GM12878 (cell line): ENCODE data around the gene OSCP1. TPM values are rescaled to one million over a fixed set of nuclear protein-coding genes. Genes with fewer than 3 reads are reported as not detected.

Experiments
- ATAC-seq: fragments of 200-7000 bp; cut with Tn5 transposase; 3 replicates; pipeline ENCODE4 v1.9.1; 2020; ENCODE audit warnings: mild to moderate bottlenecking, moderate library complexity
- BruUV-seq: library from RNA; stranded (reverse); fragments of 400-500 nt; replicated peaks from 2 replicates; lab custom pipeline; 2021; lab: Mats Ljungman, UMichigan
- CTCF ChIA-PET: fragments of 300-600 bp; sonication (Branson Sonifier 250); formaldehyde crosslinking; extraction: SDS; loops from one replicate; lab custom pipeline; 2021; ENCODE audit warnings: inconsistent platforms; lab: Yijun Ruan, JAX
- POLR2A ChIA-PET: fragments of 350-600 bp; formaldehyde crosslinking; extraction: SDS; loops from one replicate; lab custom pipeline; 2021; ENCODE audit warnings: inconsistent platforms; lab: Charles Lee
- RAD21 ChIA-PET: fragments of 300-600 bp; sonication (Branson Sonifier 250); formaldehyde crosslinking; loops from one replicate; lab custom pipeline; 2023; ENCODE audit warnings: antibody characterized with exemption; ENCODE audit not compliant: unreplicated experiment; lab: Charles Lee
- SMC1A ChIA-PET: fragments of 300-600 bp; sonication (Branson Sonifier 250); formaldehyde crosslinking; loops from one replicate; lab custom pipeline; 2023; ENCODE audit not compliant: unreplicated experiment, uncharacterized antibody; lab: Charles Lee
- DNase-seq: peaks from one replicate; pipeline ENCODE4 v3.0.0-alpha.2; 2011; ENCODE audit warnings: low read depth, low spot score
- FAIRE-seq: peaks from 3 replicates; lab custom pipeline; 2011; peaks lifted over from hg19 to GRCh38; lab: Jason Lieb, UNC
- H2AFZ ChIP-seq: 2 replicates; pipeline ENCODE4 v1.6.0; 2011; ENCODE audit warnings: low read depth, low read length, control low read depth; ENCODE audit not compliant: control insufficient read depth
- H3K27ac ChIP-seq: 2 replicates; pipeline ENCODE4 v1.5.1; 2011; ENCODE audit warnings: control low read depth; ENCODE audit not compliant: control insufficient read depth, insufficient read depth
- H3K27me3 ChIP-seq, 2 experiments: replicated peaks in 1 of 2; 2 replicates each; pipeline versions ENCODE4 v1.6.0 to v1.6.1; 2011; ENCODE audit warnings: low read length in 1 of 2; ENCODE audit not compliant: control insufficient read depth in 2 of 2, insufficient read depth in 2 of 2
- H3K36me3 ChIP-seq, 2 experiments: 2 replicates each; pipeline ENCODE4 v1.5.1; 2011; ENCODE audit warnings: low read length in 1 of 2; ENCODE audit not compliant: control insufficient read depth in 2 of 2, insufficient read depth in 2 of 2
- H3K4me1 ChIP-seq: 2 replicates; pipeline ENCODE4 v1.6.1; 2011; ENCODE audit warnings: mild to moderate bottlenecking, low read length, moderate library complexity, mixed read lengths; ENCODE audit not compliant: control insufficient read depth, insufficient read depth
- H3K4me2 ChIP-seq: 2 replicates; pipeline ENCODE4 v1.6.0; 2011; ENCODE audit warnings: control low read depth; ENCODE audit not compliant: control insufficient read depth, insufficient read depth
- H3K4me3 ChIP-seq: fragments of 200-600 bp; sonication (generic); 2 replicates; pipeline ENCODE4 v1.5.1; 2016
- H3K79me2 ChIP-seq: 2 replicates; pipeline ENCODE4 v1.6.0; 2011; ENCODE audit warnings: low read length; ENCODE audit not compliant: control insufficient read depth, insufficient read depth
- H3K9ac ChIP-seq: 2 replicates; pipeline ENCODE4 v1.8.0; 2011; ENCODE audit warnings: low read length, control low read depth, mixed read lengths; ENCODE audit not compliant: control insufficient read depth, insufficient read depth
- H3K9me3 ChIP-seq: replicated peaks from 3 replicates; pipeline ENCODE4 v1.5.1; 2011; ENCODE audit warnings: mild to moderate bottlenecking, low read length; ENCODE audit not compliant: control insufficient read depth, insufficient read depth
- H4K20me1 ChIP-seq: 2 replicates; pipeline ENCODE4 v1.6.0; 2011; ENCODE audit not compliant: control insufficient read depth, insufficient read depth
- ETV6 ChIP-seq, 2 experiments: fragments of 450-650 bp in 1 of 2; IDR thresholded peaks in 1 of 2; conservative IDR thresholded peaks in 1 of 2; 2 replicates each; pipeline ENCODE4 v1.6.1; 2014; ENCODE audit warnings: antibody characterized with exemption in 1 of 2, borderline replicate concordance in 1 of 2, low read depth in 1 of 2, mild to moderate bottlenecking in 1 of 2, moderate library complexity in 1 of 2
- LARP7 ChIP-seq: fragments of 450-650 bp; IDR thresholded peaks from 2 replicates; pipeline ENCODE4 v1.6.1; 2017; ENCODE audit warnings: mild to moderate bottlenecking
- PBX3 ChIP-seq: IDR thresholded peaks from 2 replicates; pipeline ENCODE4 v1.6.1; 2011; ENCODE audit warnings: mild to moderate bottlenecking, low read depth, low read length, moderate library complexity; ENCODE audit not compliant: insufficient replicate concordance
- RB1 ChIP-seq: fragments of 450-650 bp; formaldehyde crosslinking; IDR thresholded peaks from 2 replicates; pipeline ENCODE4 v1.6.1; 2017; ENCODE audit warnings: mild to moderate bottlenecking, borderline replicate concordance
- RCOR1 ChIP-seq: conservative IDR thresholded peaks from 2 replicates; pipeline ENCODE4 v1.6.1; 2012; ENCODE audit warnings: low read depth, low read length, improper control_type of control experiment
- RELA ChIP-seq: fragments of 450-650 bp; IDR thresholded peaks from 2 replicates; pipeline ENCODE4 v1.8.0; 2014; ENCODE audit warnings: borderline replicate concordance; ENCODE audit not compliant: partially characterized antibody
- SMAD5 ChIP-seq: IDR thresholded peaks from 2 replicates; pipeline ENCODE4 v1.6.1; 2016; ENCODE audit warnings: antibody characterized with exemption, low read depth
- ZBTB40 ChIP-seq: fragments of 450-650 bp; IDR thresholded peaks from 2 replicates; pipeline ENCODE4 v1.6.1; 2016; ENCODE audit warnings: mild to moderate bottlenecking, moderate library complexity, borderline replicate concordance
- ZNF24 ChIP-seq: fragments of 450-650 bp; IDR thresholded peaks from 2 replicates; pipeline ENCODE4 v1.6.1; 2017; ENCODE audit warnings: antibody characterized with exemption, mild to moderate bottlenecking
- WGBS: methylation state at CpG from one replicate; pipeline ENCODE4 v1.1.6; 2016; ENCODE audit warnings: low lambda C conversion rate; ENCODE audit not compliant: insufficient replicate concordance, insufficient coverage; ENCODE audit errors: missing lambda C conversion rate; 5-methylcytosine and 5-hydroxymethylcytosine counted together
- in situ Hi-C: fragments of 300-500 bp; cut with MboI; formaldehyde crosslinking; loops from 9 replicates; pipeline ENCODE4 v1.14.3; 2018; ENCODE audit warnings: mixed read lengths
- intact Hi-C: fragments of 100-400 bp; cut with micrococcal nuclease; formaldehyde crosslinking; loops from one replicate; pipeline ENCODE4 v1.14.2; 2022; ENCODE audit not compliant: unreplicated experiment
- polyA plus RNA-seq, 11 experiments: library from polyadenylated mRNA; depleted of rRNA in 4 of 11; unstranded in 6 of 11; stranded (reverse) in 5 of 11; fragments of >200 nt; fragmentation: Nextera tagmentation in 4 of 11; fragmentation: Illumina TruSeq in 1 of 11; extraction: Ambion mirVana in 4 of 11; extraction: Trizol in 1 of 11; gene quantifications; 1 replicate in 1 of 11; 2 replicates in 10 of 11; pipeline versions ENCODE4 v1.2.1 to v1.2.3, GENCODE V29; 2011 to 2016; ENCODE audit warnings: inconsistent platforms in 2 of 11, missing spikeins in 2 of 11, low read depth in 1 of 11
- total RNA-seq, 4 experiments: library from RNA; depleted of rRNA in 3 of 4; stranded (reverse); fragments of >200 nt in 3 of 4; fragmentation: Illumina TruSeq in 1 of 4; extraction: Trizol in 1 of 4; gene quantifications; 2 replicates each; pipeline versions ENCODE4 v1.2.1 to v1.2.3, GENCODE V29; 2013 to 2021

The OSCP1 gene
- total and polyA plus RNA-seq, 10 of the 15 experiments (the other 5 are each of a cell fraction or from before 2014, with no cell fraction given), result 1.8 to 5.9 (median 3.0) TPM

GRCh38 chr1:36408479-36408878 lies 41.8 kb downstream of the OSCP1 start (continued):
- no peak for TF ChIP-seq RCOR1
- TF ChIP-seq LARP7, result no peak
- TF ChIP-seq RELA, result no peak
- TF ChIP-seq PBX3, result no peak
- TF ChIP-seq SMAD5, result no peak

- Histone ChIP-seq H3K27me3 (no peaks in the 10 kb centered on the region), H3K4me2 (no peak overlapping the region), H3K79me2 (no peaks in the 10 kb centered on the region), H3K9me3 (no peaks in the 10 kb centered on the region; the same call in 2 of the 3 replicates), H3K9ac (no peak overlapping the region), H3K4me1 (no peaks in the 10 kb centered on the region; the same call in 1 of the 2 replicates), H4K20me1 (no peaks in the 10 kb centered on the region), H3K4me3 (no peak overlapping the region), H3K27ac (no peak overlapping the region), H2AFZ (no peak overlapping the region), H3K36me3 (no peaks in the 10 kb centered on the region)
- ATAC-seq, result no peak
- intact Hi-C loops (no loop called here), in situ Hi-C loops (no loop called here)
- TF ChIP-seq ZNF24 (no peak), RB1 (no peak), ZBTB40 (no peak), ETV6 (conservative IDR thresholded peaks at IDR 0.05 in 1 of 2, IDR thresholded peaks at IDR 0.05 in 1 of 2; ENCODE audit: borderline replicate concordance in 1 of 2, low read depth in 1 of 2) (peak in 1 of 2 experiments; percentile 50; a peak in 1 of 4 replicates)
- ChIA-PET CTCF (interaction anchor here (0.6 kb wide), 1 partner anchor 48 kb away, joined by 4 read pairs; no protein-coding TSS in a partner anchor), POLR2A (no interaction called here), SMC1A (no interaction called here), RAD21 (no interaction called here)
- BruUV-seq, result no TSS peak
- WGBS, result 64% methylated on average over 1 of the region's 1 CpG
- FAIRE-seq, result no peak
- DNase-seq, result no peak
Measured at GRCh38 chr1:36406440-36406839, 43.8 kb downstream of the OSCP1 start.
